Measurements from ENCODE around the gene ECHS1.

Gene ECHS1

GRCh38 chr10:133346413-133346812 lies 26.7 kb downstream of the ECHS1 start:
- no peak for DNase-seq (ENCODE audit: low read depth)
- no peak for TF ChIP-seq CTCF (IDR thresholded peaks at IDR 0.05; ENCODE audit: low read depth, low read length, missing control alignments)
- H3K4me3 ChIP-seq (ENCODE audit: low read depth, low read length), result no peak overlapping the region

- H3K4me3 ChIP-seq (ENCODE audit: low read depth, low read length), result no peak overlapping the region
- no peak for DNase-seq (ENCODE audit: low read depth)
- no peak for TF ChIP-seq CTCF (IDR thresholded peaks at IDR 0.05; ENCODE audit: low read depth, low read length, missing control alignments)
These were observed 28.9 kb downstream of the ECHS1 start for GRCh38 chr10:133344236-133344635.

GRCh38 chr10:133343558-133343957 lies 29.6 kb downstream of the ECHS1 start:
- no peak for DNase-seq (ENCODE audit: low read depth)
- no peak overlapping the region for H3K4me3 ChIP-seq (ENCODE audit: low read depth, low read length)
- TF ChIP-seq CTCF (IDR thresholded peaks at IDR 0.05; ENCODE audit: low read depth, low read length, missing control alignments), result no peak

GRCh38 chr10:133342942-133343341 lies 30.2 kb downstream of the ECHS1 start:
- no peak for DNase-seq (ENCODE audit: low read depth)
- no peak for TF ChIP-seq CTCF (IDR thresholded peaks at IDR 0.05; ENCODE audit: low read depth, low read length, missing control alignments)
- no peak overlapping the region for H3K4me3 ChIP-seq (ENCODE audit: low read depth, low read length)

GRCh38 chr10:133341983-133342382 lies 31.2 kb downstream of the ECHS1 start:
- no peak for TF ChIP-seq CTCF (IDR thresholded peaks at IDR 0.05; ENCODE audit: low read depth, low read length, missing control alignments)
- H3K4me3 ChIP-seq (ENCODE audit: low read depth, low read length), result no peak overlapping the region
- no peak for DNase-seq (ENCODE audit: low read depth)

- H3K4me3 ChIP-seq (ENCODE audit: low read depth, low read length), result no peak overlapping the region
- no peak for TF ChIP-seq CTCF (IDR thresholded peaks at IDR 0.05; ENCODE audit: low read depth, low read length, missing control alignments)
- no peak for DNase-seq (ENCODE audit: low read depth)
These were observed 33.3 kb downstream of the ECHS1 start for GRCh38 chr10:133339708-133340380.
